OCI-LY7 (cell line): ENCODE results near the gene LGALS16.

Experiments used
- EZH2phosphoT487 ChIP-seq: fragments of 200-600 bp; sonication (generic); IDR thresholded peaks from 2 replicates; pipeline ENCODE4 v1.6.1; 2018; ENCODE audit warnings: low read depth, borderline replicate concordance, mild to moderate bottlenecking, mixed run types, antibody characterized with exemption, low read length, moderate library complexity, mixed read lengths
- TF ChIP-seq, protein P1 (sequence below): fragments of 200-600 bp; sonication (generic); conservative IDR thresholded peaks from 2 replicates; pipeline ENCODE4 v1.5.1; 2014; ENCODE audit warnings: mild to moderate bottlenecking, antibody characterized with exemption, low read length, moderate library complexity, mixed read lengths

DNA sequence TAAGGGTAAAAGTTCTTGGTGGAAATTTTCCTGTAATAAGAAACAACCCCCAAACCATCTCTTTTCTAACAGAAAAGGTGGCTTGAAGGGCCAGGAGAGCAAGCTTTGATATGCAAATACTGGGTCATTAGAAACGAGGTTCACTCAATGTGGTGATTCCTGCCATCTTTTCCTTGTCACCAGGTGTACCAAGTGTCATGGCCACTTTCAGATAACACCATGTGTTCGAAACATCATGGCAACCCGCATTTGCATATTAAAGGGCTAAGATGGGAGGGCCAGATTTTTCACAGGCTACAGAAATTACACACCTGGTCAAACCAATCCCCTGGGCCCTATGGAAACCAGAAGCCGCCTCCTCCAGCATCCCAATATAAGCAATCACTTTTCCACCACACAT is 15.3 kb downstream of the LGALS16 start:
- TF ChIP-seq, protein P1, sequence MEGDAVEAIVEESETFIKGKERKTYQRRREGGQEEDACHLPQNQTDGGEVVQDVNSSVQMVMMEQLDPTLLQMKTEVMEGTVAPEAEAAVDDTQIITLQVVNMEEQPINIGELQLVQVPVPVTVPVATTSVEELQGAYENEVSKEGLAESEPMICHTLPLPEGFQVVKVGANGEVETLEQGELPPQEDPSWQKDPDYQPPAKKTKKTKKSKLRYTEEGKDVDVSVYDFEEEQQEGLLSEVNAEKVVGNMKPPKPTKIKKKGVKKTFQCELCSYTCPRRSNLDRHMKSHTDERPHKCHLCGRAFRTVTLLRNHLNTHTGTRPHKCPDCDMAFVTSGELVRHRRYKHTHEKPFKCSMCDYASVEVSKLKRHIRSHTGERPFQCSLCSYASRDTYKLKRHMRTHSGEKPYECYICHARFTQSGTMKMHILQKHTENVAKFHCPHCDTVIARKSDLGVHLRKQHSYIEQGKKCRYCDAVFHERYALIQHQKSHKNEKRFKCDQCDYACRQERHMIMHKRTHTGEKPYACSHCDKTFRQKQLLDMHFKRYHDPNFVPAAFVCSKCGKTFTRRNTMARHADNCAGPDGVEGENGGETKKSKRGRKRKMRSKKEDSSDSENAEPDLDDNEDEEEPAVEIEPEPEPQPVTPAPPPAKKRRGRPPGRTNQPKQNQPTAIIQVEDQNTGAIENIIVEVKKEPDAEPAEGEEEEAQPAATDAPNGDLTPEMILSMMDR = no peak
- TF ChIP-seq EZH2phosphoT487 = no peak
